ENCODE measurements around the gene CDH23. TPM values are rescaled to one million over a fixed set of nuclear protein-coding genes. Genes with fewer than 3 reads are reported as not detected.

Gene CDH23
- total RNA-seq, 2 experiments from 2014 or later = 1.6 TPM

- H3K9me3 Mint-ChIP-seq = no peaks in the 10 kb centered on the region
- peaks cover 5% of the 10 kb centered on the region for H3K4me1 Mint-ChIP-seq (ENCODE audit: low read depth)
- H3K36me3 Mint-ChIP-seq (ENCODE audit: low read depth) = no peaks in the 10 kb centered on the region
- no peak for DNase-seq
- intact Hi-C loops (cut with micrococcal nuclease) = no loop called here
- H3K4me3 Mint-ChIP-seq = no peak overlapping the region
- CTCF ChIA-PET = no interaction called here
- no peaks in the 10 kb centered on the region for H3K27me3 Mint-ChIP-seq (ENCODE audit: low read depth)
- H3K27ac Mint-ChIP-seq = no peak overlapping the region
Measured at GRCh38 chr10:71538608-71539260, 142.0 kb downstream of the CDH23 start.

- CTCF ChIA-PET = interaction anchor here (0.6 kb wide), 1 partner anchor 10 kb away, joined by 3 read pairs; no protein-coding TSS in a partner anchor
- H3K36me3 Mint-ChIP-seq (ENCODE audit: low read depth) = no peaks in the 10 kb centered on the region
- H3K27ac Mint-ChIP-seq = no peak overlapping the region
- intact Hi-C loops (cut with micrococcal nuclease) = no loop called here
- no peaks in the 10 kb centered on the region for H3K27me3 Mint-ChIP-seq (ENCODE audit: low read depth)
- no peak for DNase-seq
- peaks cover 5% of the 10 kb centered on the region for H3K4me1 Mint-ChIP-seq (ENCODE audit: low read depth)
- no peak overlapping the region for H3K4me3 Mint-ChIP-seq
- no peaks in the 10 kb centered on the region for H3K9me3 Mint-ChIP-seq
Measured at GRCh38 chr10:71539442-71540118, 142.9 kb downstream of the CDH23 start.

DNA sequence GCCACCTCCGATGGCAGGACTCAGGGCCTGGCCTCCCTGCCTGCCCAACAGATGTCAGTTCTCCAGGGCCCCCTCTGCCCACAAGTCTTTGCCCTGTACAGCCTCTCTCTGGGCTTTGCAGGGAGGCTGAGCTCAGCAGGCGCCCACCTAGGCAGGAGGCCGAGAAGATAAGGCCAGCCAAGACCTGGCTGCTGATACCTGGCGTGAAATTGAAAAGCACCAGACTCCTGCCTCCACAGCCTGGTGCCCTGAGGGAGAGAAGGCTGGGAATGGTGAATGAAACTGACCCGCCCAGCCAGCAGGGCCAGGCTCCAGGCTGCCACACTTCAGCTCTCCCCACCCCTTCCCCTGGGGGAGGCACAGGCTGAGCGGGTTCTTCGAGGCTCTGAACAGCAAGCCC lies 145.8 kb downstream of the CDH23 start:
- Mint-ChIP-seq H3K4me3 (no peak overlapping the region), H3K27ac (no peak overlapping the region), H3K9me3 (no peaks in the 10 kb centered on the region), H3K27me3 (ENCODE audit: low read depth) (no peaks in the 10 kb centered on the region), H3K4me1 (ENCODE audit: low read depth) (no peaks in the 10 kb centered on the region), H3K36me3 (ENCODE audit: low read depth) (no peaks in the 10 kb centered on the region)
- intact Hi-C loops (cut with micrococcal nuclease) = no loop called here
- CTCF ChIA-PET = interaction anchor here (0.7 to 0.9 kb wide), 2 partner anchors 158 to 191 kb away, joined by 3 read pairs; no protein-coding TSS in a partner anchor
- no peak for DNase-seq

- intact Hi-C loops (cut with micrococcal nuclease) = no loop called here
- H3K27ac Mint-ChIP-seq = no peak overlapping the region
- H3K4me1 Mint-ChIP-seq (ENCODE audit: low read depth) = no peaks in the 10 kb centered on the region
- DNase-seq = no peak
- H3K36me3 Mint-ChIP-seq (ENCODE audit: low read depth) = no peaks in the 10 kb centered on the region
- CTCF ChIA-PET = interaction anchor here (0.7 to 1.2 kb wide), 3 partner anchors 24 to 147 kb away, joined by 3 to 4 read pairs (median 3); partner anchors contain the start of gene CDH23
- no peak overlapping the region for H3K4me3 Mint-ChIP-seq
- no peaks in the 10 kb centered on the region for H3K27me3 Mint-ChIP-seq (ENCODE audit: low read depth)
- H3K9me3 Mint-ChIP-seq = no peaks in the 10 kb centered on the region
Measured at GRCh38 chr10:71543608-71544170, 147.0 kb downstream of the CDH23 start.

DNA sequence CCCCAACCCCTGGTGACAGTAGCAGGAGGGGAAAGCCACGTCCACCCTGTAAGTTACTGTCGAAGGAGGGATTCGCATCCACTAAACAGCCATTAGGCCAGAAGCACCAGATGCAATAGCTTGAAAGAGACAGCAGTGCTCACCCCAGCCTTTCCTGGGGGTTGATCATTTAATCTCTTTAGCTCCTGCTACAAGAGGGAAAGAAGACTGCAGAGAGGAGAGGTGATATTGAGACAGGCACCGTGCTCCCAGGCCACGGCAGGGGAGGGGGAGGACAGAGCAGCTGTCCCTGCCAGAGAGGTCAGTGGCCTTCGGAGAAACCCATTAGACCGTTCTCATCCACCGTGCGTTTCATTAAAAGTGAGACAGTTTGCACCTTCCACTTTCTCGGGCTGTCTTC lies 148.3 kb downstream of the CDH23 start:
- Mint-ChIP-seq H3K4me3 (no peak overlapping the region), H3K4me1 (ENCODE audit: low read depth) (no peaks in the 10 kb centered on the region), H3K27me3 (ENCODE audit: low read depth) (no peaks in the 10 kb centered on the region), H3K9me3 (no peaks in the 10 kb centered on the region), H3K36me3 (ENCODE audit: low read depth) (no peaks in the 10 kb centered on the region), H3K27ac (no peak overlapping the region)
- intact Hi-C loops (cut with micrococcal nuclease) = no loop called here
- CTCF ChIA-PET = interaction anchor here (1.2 kb wide), 1 partner anchor 149 kb away, joined by 3 read pairs; the partner anchor contains the start of gene CDH23
- no peak for DNase-seq

- Mint-ChIP-seq H3K9me3 (no peaks in the 10 kb centered on the region), H3K27ac (no peak overlapping the region), H3K36me3 (ENCODE audit: low read depth) (no peaks in the 10 kb centered on the region), H3K27me3 (ENCODE audit: low read depth) (no peaks in the 10 kb centered on the region), H3K4me3 (no peak overlapping the region), H3K4me1 (ENCODE audit: low read depth) (no peaks in the 10 kb centered on the region)
- CTCF ChIA-PET = no interaction called here
- no peak for DNase-seq
- intact Hi-C loops (cut with micrococcal nuclease) = no loop called here
Measured at GRCh38 chr10:71546220-71546619, 149.5 kb downstream of the CDH23 start.

DNA sequence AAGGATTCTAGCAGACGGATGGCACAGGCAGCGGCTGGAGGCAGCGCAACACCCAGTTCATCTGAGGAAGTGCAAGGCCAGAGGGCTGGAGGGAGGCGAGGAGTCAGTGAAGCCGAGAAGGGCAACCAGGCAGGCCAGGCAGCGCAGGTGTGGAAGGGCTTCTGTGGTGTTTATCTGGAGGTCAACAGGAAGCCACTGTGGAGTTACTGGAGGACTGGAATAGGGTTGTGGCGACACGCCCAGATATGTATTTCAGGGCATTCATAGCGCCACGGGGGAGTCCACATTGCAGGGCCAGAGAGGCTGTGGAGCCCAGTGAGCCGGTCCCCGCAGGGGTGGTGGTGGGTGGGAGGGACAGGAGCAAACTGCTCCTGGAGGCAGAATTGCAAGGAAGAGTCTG lies 150.6 kb downstream of the CDH23 start:
- CTCF ChIA-PET = no interaction called here
- Mint-ChIP-seq H3K9me3 (no peaks in the 10 kb centered on the region), H3K27me3 (ENCODE audit: low read depth) (no peaks in the 10 kb centered on the region), H3K36me3 (ENCODE audit: low read depth) (no peaks in the 10 kb centered on the region), H3K27ac (no peak overlapping the region), H3K4me3 (no peak overlapping the region), H3K4me1 (ENCODE audit: low read depth) (no peaks in the 10 kb centered on the region)
- intact Hi-C loops (cut with micrococcal nuclease) = no loop called here
- no peak for DNase-seq

GRCh38 chr10:71547876-71548846 lies 151.4 kb downstream of the CDH23 start:
- DNase-seq = peak; percentile 15
- no peaks in the 10 kb centered on the region for H3K4me1 Mint-ChIP-seq (ENCODE audit: low read depth)
- H3K27ac Mint-ChIP-seq = no peak overlapping the region
- H3K36me3 Mint-ChIP-seq (ENCODE audit: low read depth) = no peaks in the 10 kb centered on the region
- H3K4me3 Mint-ChIP-seq = no peak overlapping the region
- H3K27me3 Mint-ChIP-seq (ENCODE audit: low read depth) = no peaks in the 10 kb centered on the region
- intact Hi-C loops (cut with micrococcal nuclease) = no loop called here
- CTCF ChIA-PET = interaction anchor here (1.0 to 1.4 kb wide), 4 partner anchors 22 to 170 kb away, joined by 3 read pairs; no protein-coding TSS in a partner anchor
- H3K9me3 Mint-ChIP-seq = no peaks in the 10 kb centered on the region

DNA sequence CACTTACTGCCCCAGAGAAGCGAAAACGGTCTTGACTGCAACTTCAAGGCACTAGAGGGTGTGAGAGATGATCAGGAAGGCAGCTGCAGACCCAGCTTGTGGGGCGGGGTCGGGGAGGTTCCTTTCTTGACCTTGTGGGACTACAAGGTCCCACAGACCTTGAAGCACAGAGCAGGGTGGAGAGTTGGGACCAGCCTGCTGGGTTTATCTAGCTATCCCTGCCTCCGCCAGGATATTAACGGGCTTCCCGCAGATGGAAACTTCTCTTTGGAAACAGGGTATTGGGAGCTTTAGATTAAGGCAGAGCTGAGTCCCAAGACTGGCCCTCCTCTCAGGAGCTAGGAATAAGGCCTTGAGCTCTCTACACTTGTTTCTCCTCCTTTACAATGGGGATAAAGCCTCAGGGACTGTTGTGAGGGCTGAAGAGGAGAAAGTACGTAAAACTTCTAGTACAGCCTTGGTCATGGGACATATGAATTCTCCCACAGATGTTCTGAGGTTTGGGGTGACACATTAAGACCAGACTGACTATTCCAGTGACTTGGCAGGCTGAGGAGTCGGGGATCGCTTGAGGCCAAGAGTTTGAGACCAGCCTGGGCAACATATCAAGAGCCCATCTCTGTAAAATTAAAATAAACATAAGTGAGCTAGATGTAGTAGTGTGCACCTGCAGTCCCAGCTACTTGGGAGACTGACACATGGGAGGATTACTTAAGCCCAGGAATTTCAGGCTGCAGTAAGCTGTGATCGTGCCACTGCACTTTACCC lies 153.2 kb downstream of the CDH23 start:
- Mint-ChIP-seq H3K9me3 (no peaks in the 10 kb centered on the region), H3K27ac (no peak overlapping the region), H3K4me3 (no peak overlapping the region), H3K4me1 (ENCODE audit: low read depth) (no peaks in the 10 kb centered on the region), H3K27me3 (ENCODE audit: low read depth) (no peaks in the 10 kb centered on the region), H3K36me3 (ENCODE audit: low read depth) (no peaks in the 10 kb centered on the region)
- intact Hi-C loops (cut with micrococcal nuclease) = no loop called here
- CTCF ChIA-PET = interaction anchor here (1.0 to 1.7 kb wide), 6 partner anchors 10 to 165 kb away, joined by 3 to 6 read pairs (median 4); no protein-coding TSS in a partner anchor
- DNase-seq = no peak

DNA sequence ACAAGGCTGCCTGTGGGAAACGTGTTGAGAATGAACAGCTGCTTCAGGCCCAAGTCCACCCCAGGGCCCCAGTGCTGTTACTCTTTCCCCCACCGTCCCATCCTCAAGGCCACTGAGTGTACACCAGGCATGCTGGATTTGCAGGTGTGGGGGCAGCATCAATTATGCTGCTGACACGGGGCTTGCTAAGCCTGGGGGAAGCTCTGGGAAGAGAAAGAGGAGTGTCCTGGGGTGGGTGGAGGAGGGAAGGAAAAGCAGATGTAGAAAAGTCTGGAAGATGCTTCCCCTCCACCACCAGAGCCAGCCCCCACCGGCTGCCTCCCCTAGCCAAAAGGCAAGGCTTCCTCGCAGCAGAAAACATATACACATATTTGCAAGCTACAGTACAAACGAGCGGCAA lies 153.9 kb downstream of the CDH23 start:
- no peaks in the 10 kb centered on the region for H3K4me1 Mint-ChIP-seq (ENCODE audit: low read depth)
- no peak for DNase-seq
- CTCF ChIA-PET = interaction anchor here (1.5 to 1.7 kb wide), 2 partner anchors 19 to 166 kb away, joined by 5 to 6 read pairs; no protein-coding TSS in a partner anchor
- intact Hi-C loops (cut with micrococcal nuclease) = no loop called here
- no peaks in the 10 kb centered on the region for H3K36me3 Mint-ChIP-seq (ENCODE audit: low read depth)
- H3K9me3 Mint-ChIP-seq = no peaks in the 10 kb centered on the region
- H3K27me3 Mint-ChIP-seq (ENCODE audit: low read depth) = no peaks in the 10 kb centered on the region
- no peak overlapping the region for H3K27ac Mint-ChIP-seq
- no peak overlapping the region for H3K4me3 Mint-ChIP-seq

GRCh38 chr10:71551970-71552369 lies 155.2 kb downstream of the CDH23 start:
- H3K27me3 Mint-ChIP-seq (ENCODE audit: low read depth) = no peaks in the 10 kb centered on the region
- no peak for DNase-seq
- no peak overlapping the region for H3K4me3 Mint-ChIP-seq
- no peaks in the 10 kb centered on the region for H3K36me3 Mint-ChIP-seq (ENCODE audit: low read depth)
- H3K27ac Mint-ChIP-seq = no peak overlapping the region
- H3K9me3 Mint-ChIP-seq = no peaks in the 10 kb centered on the region
- intact Hi-C loops (cut with micrococcal nuclease) = no loop called here
- no peaks in the 10 kb centered on the region for H3K4me1 Mint-ChIP-seq (ENCODE audit: low read depth)
- CTCF ChIA-PET = no interaction called here
